ENCODE data around the gene MYO1B. TPM values are rescaled to one million over a fixed set of nuclear protein-coding genes. Genes with fewer than 3 reads are reported as not detected.

MYO1B gene
- total and polyA plus RNA-seq, 2 of the 8 experiments (the other 6 are each of a cell fraction or from before 2014, with no cell fraction given), result 15.5 to 61.2 TPM

DNA sequence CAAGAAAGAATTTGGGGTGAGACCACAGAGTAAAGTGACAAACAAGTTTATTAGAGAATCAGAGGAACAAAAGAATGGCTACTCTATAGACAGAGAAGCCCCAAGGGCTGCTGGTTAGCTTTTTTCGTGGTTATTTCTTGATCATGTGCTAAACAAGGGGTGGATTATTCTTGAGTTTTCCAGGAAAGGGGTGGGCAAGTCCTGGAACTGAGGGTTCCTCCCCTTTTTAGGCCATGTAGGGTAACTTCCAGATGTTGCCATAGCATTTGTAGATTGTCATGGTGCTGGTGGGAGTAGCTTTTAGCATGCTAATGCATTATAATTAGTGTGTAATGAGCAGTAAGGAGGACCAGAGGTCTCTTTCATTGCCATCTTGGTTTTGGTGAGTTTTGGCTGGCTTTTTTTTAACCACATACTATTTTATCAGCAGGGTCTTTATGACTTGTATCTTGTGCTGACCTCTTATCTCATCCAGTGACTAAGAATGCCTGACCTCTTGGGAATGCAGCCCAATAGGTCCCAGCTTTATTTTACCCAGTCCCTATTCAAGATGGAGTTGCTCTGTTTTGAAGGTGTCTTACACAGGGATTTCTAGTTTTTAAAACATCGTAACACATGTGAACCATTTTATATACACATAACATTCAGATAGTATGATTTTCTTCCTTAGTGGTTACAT, 77.8 kb downstream of the MYO1B start:
- H3K27me3 ChIP-seq (replicated peaks in 1 of 4; ENCODE audit: control insufficient read depth in 3 of 4, extremely low read depth in 1 of 4, insufficient read depth in 3 of 4, low read length in 3 of 4), result no peaks in the 10 kb centered on the region
- ChIA-PET CTCF (ENCODE audit: partially characterized antibody) (interaction anchor here (0.7 to 0.8 kb wide), 2 partner anchors 66 to 73 kb away, joined by 3 read pairs; no protein-coding TSS in a partner anchor), POLR2A (ENCODE audit: partially characterized antibody) (interaction anchor here (1.0 kb wide), 1 partner anchor 13 kb away, joined by 3 read pairs; no protein-coding TSS in a partner anchor)
- H2BK20ac ChIP-seq (ENCODE audit: low read length), result no peak overlapping the region
- 83% methylated on average over 2 of the region's 2 CpGs; no CpG with 5 or more reads in 1 of the 2 experiments for WGBS, 2 experiments (ENCODE audit: extremely low coverage in 1 of 2, insufficient coverage in 1 of 2, insufficient read length in 1 of 2, insufficient replicate concordance in 2 of 2, low coverage in 1 of 2, low lambda C conversion rate in 2 of 2, missing lambda C conversion rate in 1 of 2)
- no peaks in the 10 kb centered on the region; a peak in 1 of 4 replicates for H3K9me3 ChIP-seq (ENCODE audit: insufficient read depth in 2 of 2, low read depth in 1 of 2, low read length in 1 of 2)
- H3K79me2 ChIP-seq (ENCODE audit: control insufficient read depth in 1 of 2, insufficient read depth in 2 of 2, low read length in 2 of 2), result peaks cover 0 to 63% of the 10 kb centered on the region in 2 experiments; a peak in 3 of 4 replicates
- no peaks in the 10 kb centered on the region for H4K20me1 ChIP-seq (replicated peaks in 1 of 2; ENCODE audit: control insufficient read depth in 1 of 2, insufficient read depth in 2 of 2, low read length in 2 of 2)
- H3K56ac ChIP-seq (replicated peaks; ENCODE audit: insufficient read length, low read depth, low read length), result no peak overlapping the region
- H2BK15ac ChIP-seq (ENCODE audit: low read length), result no peak overlapping the region
- H2AK5ac ChIP-seq (ENCODE audit: low read depth, low read length), result no peak overlapping the region
- no peak overlapping the region for H3K14ac ChIP-seq (ENCODE audit: insufficient read length)
- H2BK12ac ChIP-seq (ENCODE audit: low read depth, low read length), result no peak overlapping the region
- H4K5ac ChIP-seq (ENCODE audit: insufficient read length, low read depth, low read length), result no peak overlapping the region
- no peak overlapping the region for H3K4ac ChIP-seq (replicated peaks; ENCODE audit: insufficient read length, low read depth, low read length)
- H3K79me1 ChIP-seq (ENCODE audit: low read depth, low read length), result peaks cover 3% of the 10 kb centered on the region; the same call in 1 of the 2 replicates
- H4K8ac ChIP-seq (ENCODE audit: extremely low read depth, insufficient read depth, low read length), result no peak overlapping the region
- H3K23me2 ChIP-seq (ENCODE audit: low read depth, low read length), result no peaks in the 10 kb centered on the region
- H3K4me3 ChIP-seq (ENCODE audit: extremely low read depth in 1 of 4, insufficient read depth in 2 of 4, low read depth in 3 of 4, low read length in 4 of 4), result no peak overlapping the region
- H2BK120ac ChIP-seq (replicated peaks; ENCODE audit: low read depth, low read length), result no peak overlapping the region
- no peak for DNase-seq (ENCODE audit: low read depth in 1 of 2, low spot score in 2 of 2)
- no peak overlapping the region for H4K91ac ChIP-seq (replicated peaks; ENCODE audit: insufficient read length, low read length)
- H2BK5ac ChIP-seq (ENCODE audit: low read depth, low read length), result no peak overlapping the region
- no peak overlapping the region for H3K27ac ChIP-seq (ENCODE audit: low read depth, low read length)
- no peak overlapping the region for H3K18ac ChIP-seq (ENCODE audit: extremely low read depth, low read length)
- H2AFZ ChIP-seq (ENCODE audit: low read length), result no peak overlapping the region
- no peak for FAIRE-seq
- H3K4me1 ChIP-seq (replicated peaks in 1 of 4; ENCODE audit: control insufficient read depth in 3 of 4, insufficient read depth in 4 of 4, low read length in 3 of 4), result peaks cover 1 to 24% (median 16%) of the 10 kb centered on the region in 4 experiments; a peak in 4 of 7 replicates
- no peak overlapping the region for H3K23ac ChIP-seq (ENCODE audit: insufficient read length)
- no peak overlapping the region for H3K9ac ChIP-seq (replicated peaks in 1 of 4; ENCODE audit: extremely low read depth in 1 of 4, low read depth in 3 of 4, low read length in 3 of 4)
- no peak for TF ChIP-seq CEBPB (IDR thresholded peaks at IDR 0.05; ENCODE audit: low read depth, low read length)
- no peak for TF ChIP-seq EZH2 (IDR thresholded peaks at IDR 0.05; ENCODE audit: low read depth, low read length, severe bottlenecking)
- TF ChIP-seq POLR2AphosphoS5 (IDR thresholded peaks at IDR 0.05; ENCODE audit: low read depth, low read length), result no peak
- H3K36me3 ChIP-seq (ENCODE audit: control insufficient read depth in 2 of 4, insufficient read depth in 4 of 4, low read length in 3 of 4), result no peaks in the 10 kb centered on the region
- H3K4me2 ChIP-seq (ENCODE audit: insufficient read depth in 1 of 2, low read depth in 2 of 2, low read length in 2 of 2), result no peak overlapping the region

Data from H1 (cell line).